Right lobe of liver (tissue), 6 donors: ENCODE data around the gene NDUFAF2. TPM values are rescaled to one million over a fixed set of nuclear protein-coding genes. Genes with fewer than 3 reads are reported as not detected.

Experiments used
- ATAC-seq, 4 donors: fragments of 200-7000 bp; cut with Tn5 transposase; one replicate each; pipeline ENCODE4 v1.9.1; 2020; ENCODE audit warnings: mild to moderate bottlenecking in 4 of 4, moderate library complexity in 4 of 4
- DNase-seq, 3 donors: peaks; one replicate each; pipeline ENCODE4 v3.0.0-alpha.2; 2020
- H3K27ac ChIP-seq, 3 donors: fragments of 200-600 bp; one replicate each; pipeline ENCODE4 v1.8.0; 2022
- H3K27me3 ChIP-seq, 2 donors: fragments of 200-600 bp; one replicate each; pipeline ENCODE4 v1.8.0; 2022
- H3K36me3 ChIP-seq, 4 donors: fragments of 200-600 bp; sonication (generic) in 1 of 4; one replicate each; pipeline versions ENCODE4 v1.5.1 to v1.8.0; 2017 to 2022; ENCODE audit warnings: control low read depth in 1 of 4
- H3K4me1 ChIP-seq, 4 donors: fragments of 200-600 bp; sonication (generic) in 1 of 4; one replicate each; pipeline versions ENCODE4 v1.5.1 to v1.8.0; 2017 to 2022; ENCODE audit warnings: control low read depth in 1 of 4
- H3K4me3 ChIP-seq, 3 donors: fragments of 200-600 bp; one replicate each; pipeline ENCODE4 v1.8.0; 2022
- H3K9me3 ChIP-seq, 4 donors: fragments of 200-600 bp; sonication (generic) in 1 of 4; one replicate each; pipeline versions ENCODE4 v1.5.1 to v1.8.0; 2017 to 2022; ENCODE audit warnings: control low read depth in 1 of 4
- CTCF ChIP-seq, 4 donors: fragments of 200-600 bp in 3 of 4; fragments of 450-650 bp in 1 of 4; IDR thresholded peaks; one replicate each; pipeline versions ENCODE4 v1.5.1 to v1.8.0; 2016 to 2022; ENCODE audit warnings: antibody characterized with exemption in 4 of 4, mild to moderate bottlenecking in 2 of 4
- POLR2A ChIP-seq: fragments of 450-650 bp; IDR thresholded peaks from one replicate; pipeline ENCODE4 v1.6.1; 2017; ENCODE audit warnings: antibody characterized with exemption, mild to moderate bottlenecking
- WGBS: methylation state at CpG from one replicate; pipeline ENCODE4 v1.1.6; 2018; ENCODE audit warnings: low coverage, low lambda C conversion rate; ENCODE audit not compliant: insufficient coverage; ENCODE audit errors: missing lambda C conversion rate; 5-methylcytosine and 5-hydroxymethylcytosine counted together
- intact Hi-C, 2 donors: fragments of 100-400 bp; cut with DNase I; formaldehyde crosslinking; loops; one replicate each; pipeline versions ENCODE4 v1.11.2 to v1.14.1; 2022
- total RNA-seq, 6 experiments: library from RNA; depleted of rRNA in 2 of 6; stranded (reverse); fragments of >200 nt in 2 of 6; fragmentation: NEBNext Ultra II Directional in 3 of 6; extraction: Animal tissue kit (Norgen Biotek cat#: 25700) in 3 of 6; gene quantifications; one replicate each; pipeline versions ENCODE4 v1.1.0 to v1.2.4, GENCODE V29; 2016 to 2023
- donor health status: DM: no; HTN: yes; CAD: no.
- donor health status: DM: no; HTN: no; CAD: no.
- donor health status: DM: no; HTN: no; CAD: no.
- donor health status: DM: no; HTN: yes; CAD: no.
- donor health status: DM: no; HTN: yes; CAD: no.

Gene NDUFAF2
- total RNA-seq, 6 experiments from 2014 or later = 8.4 to 30.1 (median 11.8) TPM

- ATAC-seq = no peak
- no peak for DNase-seq
- no peak overlapping the region for H3K27ac ChIP-seq
- TF ChIP-seq POLR2A (no peak), CTCF (IDR thresholded peaks at IDR 0.05) (no peak)
- no peaks in the 10 kb centered on the region for H3K36me3 ChIP-seq
- no peak overlapping the region for H3K4me3 ChIP-seq
- intact Hi-C loops = no loop called here
- no peaks in the 10 kb centered on the region for H3K27me3 ChIP-seq
- H3K9me3 ChIP-seq = no peaks in the 10 kb centered on the region
- H3K4me1 ChIP-seq = no peaks in the 10 kb centered on the region
- WGBS = 85% methylated on average over 3 of the region's 3 CpGs
These were observed 56.6 kb downstream of the NDUFAF2 start for GRCh38 chr5:61001647-61002046.

DNA sequence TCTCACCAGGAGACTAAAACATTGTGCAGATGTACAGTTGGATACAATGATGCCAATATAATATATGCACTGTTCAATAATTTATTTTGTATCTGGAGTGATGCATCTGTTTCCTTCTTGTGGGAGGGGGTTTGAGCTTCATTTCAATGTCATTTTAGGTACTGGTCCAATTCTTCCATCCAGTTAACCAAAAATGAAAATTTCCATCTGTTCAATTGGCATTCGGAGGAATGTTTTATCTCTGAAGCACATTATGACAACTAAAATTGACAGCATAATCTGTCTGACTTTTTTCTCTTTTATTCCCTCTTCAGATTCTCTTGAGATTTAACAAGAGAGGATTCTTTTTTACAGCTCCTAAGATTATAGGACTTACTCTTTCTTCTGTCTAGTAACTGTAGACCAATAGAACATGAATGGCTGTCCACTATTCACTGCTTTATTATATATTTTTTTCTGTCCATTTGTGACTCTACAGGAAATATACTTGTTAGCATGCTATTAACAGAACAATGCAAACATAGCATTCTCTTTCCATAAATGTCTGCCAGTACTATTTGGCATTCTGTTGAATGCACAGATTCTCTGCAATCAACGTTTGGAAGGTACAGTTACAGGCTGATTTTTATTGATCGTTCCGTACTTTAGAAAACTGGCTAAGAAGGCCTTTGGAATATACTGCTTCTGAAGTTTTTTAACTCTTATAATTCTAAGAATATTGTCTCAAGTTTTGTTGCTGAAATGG lies 57.8 kb downstream of the NDUFAF2 start:
- WGBS = 59% methylated on average over 4 of the region's 4 CpGs

DNA sequence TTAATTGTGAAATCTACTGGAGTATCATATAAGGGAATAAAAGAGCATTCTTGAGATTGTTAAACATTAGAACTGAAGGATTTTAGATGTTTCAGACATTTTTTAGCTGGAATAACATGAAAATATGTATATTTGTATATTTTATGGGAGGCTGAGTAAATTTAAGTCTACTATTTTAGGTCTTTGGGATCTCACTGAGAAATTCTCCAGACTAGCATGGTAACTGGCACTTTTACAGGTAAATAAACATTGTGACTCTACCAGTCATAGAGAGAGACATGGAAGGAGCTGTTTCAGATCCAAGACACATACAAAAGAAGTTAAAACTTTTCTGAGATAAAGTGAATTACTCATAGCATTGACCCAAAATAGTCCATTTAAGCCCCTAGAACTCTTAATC lies 59.4 kb downstream of the NDUFAF2 start:
- Histone ChIP-seq H3K36me3 (no peaks in the 10 kb centered on the region), H3K4me1 (no peaks in the 10 kb centered on the region), H3K9me3 (no peaks in the 10 kb centered on the region), H3K27me3 (no peaks in the 10 kb centered on the region), H3K27ac (no peak overlapping the region), H3K4me3 (no peak overlapping the region)
- ATAC-seq (no peak), DNase-seq (no peak)
- intact Hi-C loops = no loop called here
- TF ChIP-seq CTCF (IDR thresholded peaks at IDR 0.05) (no peak), POLR2A (no peak)

More for the DNA sequence above, 57.8 kb downstream of the NDUFAF2 start:
- Histone ChIP-seq H3K9me3 (no peaks in the 10 kb centered on the region), H3K4me3 (no peak overlapping the region), H3K27ac (no peak overlapping the region), H3K27me3 (no peaks in the 10 kb centered on the region), H3K4me1 (no peaks in the 10 kb centered on the region), H3K36me3 (no peaks in the 10 kb centered on the region)
- ATAC-seq (no peak), DNase-seq (no peak)
- TF ChIP-seq CTCF (IDR thresholded peaks at IDR 0.05) (no peak), POLR2A (no peak)
- intact Hi-C loops = no loop called here

GRCh38 chr5:61009907-61010306 lies 64.9 kb downstream of the NDUFAF2 start:
- H3K27me3 ChIP-seq = no peaks in the 10 kb centered on the region
- no peak overlapping the region for H3K4me3 ChIP-seq
- DNase-seq = no peak
- intact Hi-C loops = no loop called here
- H3K27ac ChIP-seq = no peak overlapping the region
- no peaks in the 10 kb centered on the region for H3K9me3 ChIP-seq
- H3K4me1 ChIP-seq = no peaks in the 10 kb centered on the region
- TF ChIP-seq POLR2A (no peak), CTCF (IDR thresholded peaks at IDR 0.05) (no peak)
- ATAC-seq = no peak
- no peaks in the 10 kb centered on the region for H3K36me3 ChIP-seq
